ENCODE measurements around the gene AHSG.
"Not testable (repeated sequence)": the region's sequence is repeated elsewhere in the genome, so short reads cannot be mapped to it uniquely, and the experiment has no call there.

AHSG gene

DNA sequence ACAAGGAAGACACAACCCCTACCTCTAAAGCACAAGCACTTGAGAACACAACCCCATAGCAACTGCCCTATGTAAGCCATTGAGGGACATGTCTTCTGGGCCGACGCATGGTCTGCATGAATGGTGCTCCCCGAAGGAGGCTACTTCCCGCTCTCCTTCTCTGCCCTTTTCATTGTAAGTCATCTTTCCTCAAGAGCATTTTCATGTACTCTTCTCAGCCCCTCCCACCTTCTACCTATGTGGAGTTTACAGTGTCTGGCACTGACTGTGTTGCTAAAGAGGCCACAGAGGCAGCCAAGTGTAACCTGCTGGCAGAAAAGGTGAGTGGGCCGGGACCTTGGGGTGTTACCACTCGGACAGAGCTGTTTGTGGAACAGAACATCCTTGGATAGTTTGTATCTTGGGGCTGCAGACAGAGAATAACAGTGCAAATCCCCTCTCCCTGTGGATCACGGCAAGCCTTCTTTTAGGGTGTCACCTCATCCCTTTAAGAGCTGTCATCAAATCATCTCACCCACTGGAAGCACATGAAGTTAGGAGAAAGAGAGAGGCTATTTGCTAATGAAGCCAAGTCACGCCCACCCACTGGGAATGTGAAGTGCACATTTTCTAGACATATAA is 5.6 kb downstream of the AHSG start:
- DNase-seq = no peak

DNA sequence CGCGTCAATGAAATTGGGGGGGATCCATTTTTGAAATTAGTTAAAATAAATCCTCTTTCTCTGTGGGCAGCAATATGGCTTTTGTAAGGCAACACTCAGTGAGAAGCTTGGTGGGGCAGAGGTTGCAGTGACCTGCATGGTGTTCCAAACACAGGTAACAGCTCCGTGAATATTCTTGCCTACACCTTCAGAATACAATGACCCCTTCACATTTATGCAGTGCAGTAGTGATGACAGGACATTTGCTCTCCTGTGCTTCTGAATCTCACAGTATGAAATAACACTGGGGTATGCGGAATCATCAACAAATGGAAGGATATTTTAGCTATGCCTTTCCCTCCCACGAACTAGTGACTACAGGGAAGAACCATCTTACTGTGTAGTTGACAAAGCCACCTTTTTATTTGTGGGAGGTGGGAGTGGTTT is 6.9 kb downstream of the AHSG start:
- no peak for DNase-seq

DNA sequence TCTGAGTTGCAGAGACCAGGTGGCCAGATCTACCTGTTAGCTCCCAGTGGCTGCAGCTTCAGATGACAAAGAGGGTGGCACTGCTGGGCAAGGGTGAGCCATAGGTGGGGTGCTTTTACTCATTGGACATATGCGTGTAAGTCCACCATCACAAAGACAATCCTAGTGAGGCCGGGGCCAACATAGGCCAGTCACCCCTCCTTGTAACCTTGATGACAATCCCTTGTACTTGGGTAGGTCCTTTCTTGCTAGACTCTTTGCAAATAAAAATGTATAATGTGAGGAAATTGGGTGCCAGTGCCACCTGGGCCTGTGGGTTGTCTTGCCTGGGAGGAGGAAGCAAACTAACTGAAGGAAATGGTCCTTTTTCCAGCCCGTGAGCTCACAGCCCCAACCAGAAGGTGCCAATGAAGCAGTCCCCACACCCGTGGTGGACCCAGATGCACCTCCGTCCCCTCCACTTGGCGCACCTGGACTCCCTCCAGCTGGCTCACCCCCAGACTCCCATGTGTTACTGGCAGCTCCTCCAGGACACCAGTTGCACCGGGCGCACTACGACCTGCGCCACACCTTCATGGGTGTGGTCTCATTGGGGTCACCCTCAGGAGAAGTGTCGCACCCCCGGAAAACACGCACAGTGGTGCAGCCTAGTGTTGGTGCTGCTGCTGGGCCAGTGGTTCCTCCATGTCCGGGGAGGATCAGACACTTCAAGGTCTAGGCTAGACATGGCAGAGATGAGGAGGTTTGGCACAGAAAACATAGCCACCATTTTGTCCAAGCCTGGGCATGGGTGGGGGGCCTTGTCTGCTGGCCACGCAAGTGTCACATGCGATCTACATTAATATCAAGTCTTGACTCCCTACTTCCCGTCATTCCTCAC is 7.6 kb downstream of the AHSG start:
- DNase-seq = no peak

DNA sequence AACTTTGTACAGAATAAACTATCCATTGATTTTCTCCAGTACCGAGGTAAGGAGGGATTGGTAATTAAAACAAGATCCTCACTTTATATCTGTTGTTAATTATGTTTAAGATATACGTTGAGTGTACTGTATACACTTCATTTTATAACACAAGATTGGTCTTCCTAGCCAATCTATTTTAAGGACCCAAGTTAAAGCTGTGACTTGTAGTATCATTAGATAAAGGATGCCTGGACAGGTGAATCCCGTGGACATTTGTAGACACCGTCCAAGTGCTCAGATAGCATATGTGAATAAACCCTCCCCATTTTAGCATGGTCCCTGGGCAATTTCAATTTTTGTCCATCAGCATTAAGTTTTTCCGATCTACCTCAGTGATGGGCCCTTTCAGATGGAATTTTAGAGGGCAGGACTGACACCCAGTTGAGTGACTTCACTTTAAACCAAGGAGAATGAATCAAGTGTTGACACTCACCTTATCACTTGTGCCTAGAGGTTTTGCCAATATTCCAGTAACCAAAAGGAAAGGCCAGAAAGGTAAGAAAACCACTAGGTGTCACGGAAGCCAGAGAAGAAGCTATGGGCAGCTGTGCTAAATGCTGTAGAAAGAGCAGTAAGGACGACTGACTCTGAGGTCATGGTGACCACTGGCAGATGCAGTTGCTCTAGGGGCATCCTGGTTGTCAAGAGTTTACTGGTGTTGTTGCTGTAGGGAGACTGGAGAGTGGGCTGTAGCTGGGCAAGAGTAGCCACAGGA is 9.2 kb downstream of the AHSG start:
- no peak for DNase-seq

DNA sequence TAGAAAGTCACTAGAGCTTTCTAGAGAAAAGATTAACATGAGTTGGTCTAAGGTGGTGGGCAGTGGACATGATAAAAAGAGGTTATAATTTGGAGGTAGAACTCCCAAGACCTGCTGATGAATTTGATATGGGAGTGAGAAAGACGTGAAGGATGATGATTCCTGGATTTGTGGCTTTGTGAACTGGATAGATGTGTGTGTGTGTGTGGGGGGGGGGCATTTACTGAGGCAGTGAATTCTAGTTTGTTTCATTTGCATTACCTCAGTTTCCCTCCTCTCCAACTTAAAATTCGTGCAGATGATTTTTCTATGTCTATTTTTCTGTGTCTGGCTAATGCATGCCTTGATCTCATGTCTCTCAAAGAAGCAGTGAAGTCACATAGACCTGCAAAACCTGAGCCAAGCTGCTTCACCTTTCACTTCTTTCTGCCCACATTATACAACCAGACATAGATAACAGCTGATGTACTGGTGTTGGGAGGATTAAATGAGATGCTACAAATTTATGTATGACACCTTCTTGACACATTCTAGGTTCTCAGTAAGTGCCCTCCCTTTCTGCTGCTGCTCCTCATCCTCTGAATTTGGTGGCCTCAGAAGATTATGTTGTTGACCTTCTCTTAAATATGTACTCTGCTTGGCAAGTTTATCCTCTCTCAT is 9.9 kb downstream of the AHSG start:
- no peak for DNase-seq

DNA sequence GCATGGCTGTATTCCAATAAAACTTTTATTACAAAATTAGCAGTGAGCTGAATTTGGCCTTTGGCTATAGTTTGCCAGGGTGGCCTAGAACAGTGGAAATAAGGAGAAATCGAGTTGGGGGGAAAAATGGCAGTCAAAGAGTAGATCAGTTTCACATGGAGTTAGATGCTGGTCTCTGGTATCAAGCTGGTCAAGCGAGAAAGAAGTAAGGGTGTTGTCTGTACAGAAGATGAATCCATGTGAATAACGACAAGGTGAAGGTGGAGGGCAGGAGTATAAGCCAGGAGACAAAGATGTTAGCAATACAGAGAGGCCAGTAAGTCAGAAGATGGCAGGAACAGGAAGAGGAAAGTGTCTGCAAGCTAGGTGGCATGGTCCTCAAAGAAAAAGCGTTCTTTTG is 11.7 kb downstream of the AHSG start:
- DNase-seq = no peak

DNA sequence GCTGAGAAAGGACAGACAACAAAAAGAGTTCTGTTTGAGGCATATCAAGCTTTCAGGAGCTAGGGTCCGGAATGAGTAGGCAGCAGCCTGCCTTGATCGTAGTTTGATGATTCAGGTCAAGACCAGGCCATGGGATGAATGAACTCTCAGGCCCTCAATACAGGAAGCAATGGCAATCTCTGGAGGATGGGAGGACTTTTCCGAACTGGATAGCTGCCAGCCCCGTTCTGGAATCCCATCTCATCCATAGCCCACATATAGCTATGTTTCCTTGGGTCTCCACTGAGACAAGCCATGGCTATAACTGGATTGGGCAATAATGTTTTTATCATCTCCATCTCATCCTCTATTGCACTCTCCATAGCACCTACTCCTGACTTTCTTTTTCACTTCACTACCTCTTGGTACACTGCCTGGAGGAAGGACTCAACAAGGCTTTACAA is 12.8 kb downstream of the AHSG start:
- no peak for DNase-seq

DNA sequence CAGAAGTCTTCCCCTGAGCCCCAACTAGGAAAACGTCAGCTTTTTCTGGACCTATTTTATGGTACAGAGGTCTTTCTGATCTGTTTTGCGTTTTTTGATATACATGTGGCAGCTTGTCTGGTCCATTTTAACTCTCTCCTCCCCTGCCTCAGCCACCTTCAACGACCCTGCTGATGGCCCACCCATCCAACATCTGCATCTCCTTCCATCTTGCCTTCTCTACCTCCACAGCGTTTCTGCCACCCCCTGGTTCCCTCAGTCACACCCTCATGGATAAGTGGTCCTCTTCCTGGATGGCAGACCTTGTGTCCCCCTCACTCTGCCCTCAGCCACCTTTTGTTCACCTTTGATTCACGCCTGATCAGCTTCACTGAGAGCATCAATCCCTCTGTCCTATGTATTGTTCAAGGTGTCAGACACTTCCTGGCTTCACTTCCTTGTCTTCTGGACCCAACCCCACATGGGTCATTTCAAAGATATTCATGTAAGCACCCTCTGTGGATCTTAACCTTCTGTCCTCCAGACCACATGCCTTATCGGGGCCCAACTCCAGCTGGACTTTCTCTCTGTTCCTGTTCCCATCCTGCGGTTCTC is 13.5 kb downstream of the AHSG start:
- DNase-seq = no peak

DNA sequence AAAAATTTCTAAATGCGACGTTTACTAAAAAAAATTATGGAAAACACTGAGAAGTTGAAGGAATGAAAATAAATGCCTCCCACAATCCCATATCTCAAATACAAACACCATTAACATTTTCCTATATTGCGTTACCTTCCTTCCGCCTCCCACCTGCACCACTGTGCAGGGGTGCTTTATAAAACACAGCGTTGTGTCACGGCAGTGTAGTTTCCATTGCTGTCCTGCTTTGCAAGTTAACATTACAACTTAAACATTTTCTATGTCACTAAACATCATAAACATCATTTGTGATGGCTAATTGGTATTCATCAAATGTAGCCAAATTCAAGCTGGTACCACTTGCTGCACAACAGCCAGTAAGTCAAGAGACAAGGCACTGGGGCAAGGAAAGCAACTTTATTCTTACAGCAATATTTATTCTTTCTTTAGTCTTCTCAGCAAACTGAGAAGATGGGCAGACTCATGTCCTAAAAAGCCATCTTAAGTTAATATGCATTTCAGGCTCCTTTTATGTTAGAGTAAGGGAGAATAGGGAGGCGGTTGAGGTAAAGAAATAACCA is 15.1 kb downstream of the AHSG start:
- no peak for DNase-seq

DNA sequence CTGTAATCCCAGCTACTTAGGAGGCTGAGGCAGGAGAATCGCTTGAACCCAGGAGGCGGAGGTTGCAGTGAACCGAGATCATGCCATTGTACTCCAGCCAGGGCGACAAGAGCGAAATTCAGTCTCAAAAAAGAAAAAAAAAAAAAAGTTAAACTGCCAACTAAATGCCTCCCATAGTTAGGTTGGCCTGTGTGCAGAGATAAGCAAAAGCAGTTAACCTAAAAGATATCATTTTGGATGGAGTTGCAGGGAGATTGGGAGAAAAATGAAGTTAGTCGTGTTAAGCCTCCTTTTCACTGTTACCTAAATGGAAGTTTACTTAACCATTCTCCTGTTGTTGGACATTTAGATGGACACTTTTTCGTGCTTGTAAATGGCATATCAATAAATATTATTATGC is 15.9 kb downstream of the AHSG start:
- no peak for DNase-seq

DNA sequence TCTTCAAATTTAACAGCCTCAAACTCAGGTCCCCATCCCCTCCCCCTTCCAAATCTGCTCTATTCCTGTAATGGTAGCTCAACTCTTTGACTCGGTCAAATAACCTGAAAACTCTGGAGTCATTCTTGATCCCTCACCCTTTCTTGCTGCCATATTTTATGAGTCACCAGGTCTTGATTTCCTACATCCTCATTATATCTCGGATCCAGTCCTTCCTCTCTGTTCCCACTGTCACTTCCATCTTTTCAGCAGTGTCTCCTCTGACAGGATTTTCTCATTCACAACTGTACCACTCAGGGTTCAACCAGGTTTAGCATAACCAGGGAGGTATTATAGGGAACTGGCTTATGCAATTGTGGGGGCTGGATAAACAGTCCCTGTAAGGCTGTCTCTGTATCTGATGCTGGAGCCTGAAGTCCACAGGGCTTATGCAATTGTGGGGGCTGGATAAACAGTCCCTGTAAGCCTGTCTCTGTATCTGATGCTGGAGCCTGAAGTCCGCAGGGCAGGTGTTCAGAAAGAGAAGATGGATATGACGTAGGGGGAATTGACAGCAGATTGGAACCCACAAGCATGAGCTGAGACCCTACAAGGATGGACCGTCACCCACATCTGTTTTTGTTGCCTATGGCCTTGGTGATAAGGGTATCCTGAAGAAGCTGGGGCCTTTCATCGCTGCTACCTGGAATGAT is 18.2 kb downstream of the AHSG start:
- no peak for DNase-seq

DNA sequence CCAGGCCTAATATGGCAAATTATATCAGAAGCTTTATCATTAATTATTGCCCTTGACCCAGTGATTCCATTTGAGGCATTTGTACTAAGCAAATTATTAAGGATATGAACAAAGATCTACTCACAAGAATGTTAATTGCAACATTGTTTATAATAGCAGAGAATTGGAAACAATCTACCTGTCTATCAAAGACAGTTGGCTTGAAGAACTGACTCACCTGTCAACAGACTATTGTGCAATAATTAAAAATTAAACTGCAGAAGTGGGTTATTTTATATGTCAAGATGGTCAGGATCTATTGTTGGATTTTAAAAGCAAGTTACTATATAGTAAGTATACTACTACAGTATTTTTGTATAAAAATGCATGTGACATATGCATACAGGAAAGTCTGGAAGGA is 20.6 kb downstream of the AHSG start:
- DNase-seq = no peak

DNA sequence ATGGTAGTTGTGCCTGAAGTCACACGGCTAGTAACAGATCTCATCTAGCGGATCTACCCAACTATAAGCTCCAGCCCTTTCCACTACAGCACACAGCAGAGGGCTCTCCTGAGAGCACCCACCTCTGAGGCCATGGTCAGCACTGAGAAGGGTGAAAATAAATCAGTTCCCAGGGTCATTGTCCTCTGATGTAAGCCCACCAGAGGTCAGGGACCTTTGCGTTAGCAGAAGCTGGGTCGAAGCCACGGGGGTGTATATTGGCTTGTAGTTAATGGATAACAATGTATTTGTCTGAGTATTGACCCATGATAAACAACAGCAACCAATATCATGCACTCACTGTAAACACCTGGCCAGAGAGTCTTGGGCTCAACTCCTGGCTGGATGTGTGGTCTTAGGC is 21.3 kb downstream of the AHSG start:
- DNase-seq = not testable (repeated sequence)

DNA sequence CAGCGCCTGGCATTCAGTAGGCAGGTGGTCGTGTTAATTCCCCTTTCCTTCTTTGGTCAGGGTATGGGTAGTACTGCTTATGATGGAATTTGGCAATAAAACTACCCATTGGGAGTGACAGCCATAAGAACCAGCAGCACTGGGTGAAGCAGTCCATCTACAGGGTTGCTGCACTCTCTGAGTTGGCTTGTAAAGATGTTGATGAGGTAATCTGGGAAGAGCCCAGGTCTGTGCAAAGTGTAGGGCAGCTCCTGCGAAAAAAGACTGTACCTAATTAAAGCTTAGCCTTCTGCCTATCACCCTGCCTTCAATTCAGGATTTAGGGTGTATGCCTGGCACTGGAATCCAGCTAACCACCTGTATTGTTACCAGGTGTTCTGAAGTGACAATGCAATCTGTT is 22.7 kb downstream of the AHSG start:
- DNase-seq = no peak

DNA sequence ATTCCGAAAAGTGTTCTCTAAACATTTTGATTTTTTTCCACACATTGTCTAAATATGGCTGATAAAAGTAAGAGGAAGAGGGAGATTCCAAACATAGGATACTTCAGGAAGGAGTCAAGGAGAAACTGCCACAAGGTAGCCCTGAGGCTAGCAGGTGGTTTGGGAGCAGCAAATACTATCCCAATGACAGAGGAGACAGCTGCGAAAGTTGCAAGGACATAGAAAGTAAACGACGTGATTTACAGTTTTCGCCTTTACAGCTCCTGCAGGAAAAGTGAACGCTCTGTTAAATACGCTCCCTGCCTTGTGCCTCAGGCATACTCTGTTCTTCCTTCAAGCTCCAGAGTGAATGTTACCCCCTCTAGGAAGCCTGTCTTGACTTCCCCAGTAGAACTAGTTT is 23.7 kb downstream of the AHSG start:
- no peak for DNase-seq

DNA sequence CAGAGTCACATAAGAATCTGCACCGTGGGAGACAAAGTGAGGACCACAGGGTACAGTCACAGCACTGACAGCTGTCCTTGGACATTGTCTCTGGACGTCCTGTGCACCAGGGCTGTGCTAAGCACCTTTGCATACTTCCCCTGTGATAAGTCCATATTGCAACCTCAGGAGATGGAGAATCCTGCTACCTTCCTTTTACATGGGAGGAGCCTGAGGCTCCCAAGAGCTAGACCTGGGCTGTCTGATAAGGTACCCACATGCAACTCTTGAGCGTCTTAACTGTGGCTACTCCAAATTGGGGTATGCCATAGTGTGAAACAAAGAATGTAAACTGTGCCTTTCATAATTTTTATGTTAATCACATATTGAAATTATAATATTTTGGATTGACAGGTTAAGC is 24.8 kb downstream of the AHSG start:
- DNase-seq = no peak

DNA sequence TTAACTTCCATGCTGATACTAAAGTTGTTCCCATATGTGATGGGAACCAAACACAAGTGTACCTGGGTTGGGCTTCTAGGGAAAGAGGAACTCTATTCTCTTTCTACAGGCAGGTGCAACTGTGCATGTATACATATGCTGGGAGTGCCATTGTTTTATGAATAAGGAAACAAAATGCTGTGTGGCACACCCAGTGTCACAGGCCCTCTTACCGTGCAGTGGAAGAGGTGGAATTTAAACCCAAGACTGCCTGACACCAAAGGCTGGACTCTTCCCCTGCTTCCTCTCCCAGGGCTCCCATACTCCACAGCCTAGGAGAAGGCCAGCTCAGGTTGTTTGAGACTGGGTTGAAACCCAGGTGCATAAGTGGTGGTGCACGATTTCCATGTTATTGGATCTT is 25.4 kb downstream of the AHSG start:
- DNase-seq = no peak

DNA sequence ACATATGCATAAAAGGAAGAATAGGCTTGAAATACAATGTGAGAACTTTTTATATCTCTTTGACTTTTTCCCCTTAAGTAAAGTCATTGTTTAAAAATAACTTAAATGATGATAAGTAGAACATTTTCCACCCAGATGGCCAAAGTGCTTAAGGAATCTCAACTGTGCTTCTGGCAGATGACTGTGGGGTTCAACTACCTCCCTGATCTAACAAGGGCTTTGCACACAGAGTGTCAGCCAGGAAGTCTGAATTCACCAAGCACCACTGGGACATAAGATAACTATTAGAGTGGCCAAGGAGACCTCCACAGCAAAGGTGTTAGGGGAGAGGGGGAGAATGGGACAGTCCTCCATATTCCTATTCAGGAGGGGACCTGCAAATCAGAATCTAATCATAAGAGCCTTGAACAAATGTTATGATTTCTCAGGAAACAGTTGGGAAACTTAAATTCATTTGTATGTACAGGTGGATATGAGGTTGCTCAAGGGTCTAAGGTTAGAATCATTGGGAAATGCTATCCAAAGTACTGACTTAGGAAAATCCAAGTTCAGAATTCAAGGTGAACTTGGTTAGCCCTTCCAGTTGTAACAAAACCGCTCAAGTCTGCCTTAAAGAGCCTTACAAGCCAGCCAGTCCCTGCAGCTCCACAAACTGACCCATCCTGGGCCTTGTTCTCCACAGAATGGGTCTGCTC is 27.1 kb downstream of the AHSG start, which contains the start of gene FETUB:
TSS of gene FETUB (plus strand) at position 622 of the 695 bp plus-strand sequence. CDS start at position 684, 62 bp downstream.
- DNase-seq = no peak

DNA sequence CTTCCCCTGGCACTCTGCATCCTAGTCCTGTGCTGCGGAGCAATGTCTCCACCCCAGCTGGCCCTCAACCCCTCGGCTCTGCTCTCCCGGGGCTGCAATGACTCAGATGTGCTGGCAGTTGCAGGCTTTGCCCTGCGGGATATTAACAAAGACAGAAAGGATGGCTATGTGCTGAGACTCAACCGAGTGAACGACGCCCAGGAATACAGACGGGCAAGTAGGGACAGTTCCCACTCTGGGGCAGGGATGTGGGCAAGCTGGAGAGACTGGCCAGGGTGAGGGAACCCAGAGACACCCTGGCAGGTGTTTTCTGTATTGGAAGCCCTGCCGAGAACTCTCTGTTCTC is 27.6 kb downstream of the AHSG start:
- DNase-seq = no peak

DNA sequence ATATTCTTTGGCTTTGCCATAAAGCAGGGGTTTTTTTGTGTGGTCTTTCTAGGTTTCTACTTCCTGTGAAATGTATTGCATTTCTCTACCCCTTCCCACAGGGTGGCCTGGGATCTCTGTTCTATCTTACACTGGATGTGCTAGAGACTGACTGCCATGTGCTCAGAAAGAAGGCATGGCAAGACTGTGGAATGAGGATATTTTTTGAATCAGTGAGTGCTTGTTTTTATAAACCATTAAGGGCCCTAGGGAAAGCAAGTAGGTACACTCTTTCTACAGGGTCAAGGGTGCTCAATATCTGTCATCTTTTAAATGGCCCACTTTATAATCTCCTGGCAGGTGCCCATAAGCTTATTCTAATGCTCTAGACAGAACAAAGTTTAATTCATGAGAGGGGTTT is 28.1 kb downstream of the AHSG start:
- DNase-seq = no peak

DNA sequence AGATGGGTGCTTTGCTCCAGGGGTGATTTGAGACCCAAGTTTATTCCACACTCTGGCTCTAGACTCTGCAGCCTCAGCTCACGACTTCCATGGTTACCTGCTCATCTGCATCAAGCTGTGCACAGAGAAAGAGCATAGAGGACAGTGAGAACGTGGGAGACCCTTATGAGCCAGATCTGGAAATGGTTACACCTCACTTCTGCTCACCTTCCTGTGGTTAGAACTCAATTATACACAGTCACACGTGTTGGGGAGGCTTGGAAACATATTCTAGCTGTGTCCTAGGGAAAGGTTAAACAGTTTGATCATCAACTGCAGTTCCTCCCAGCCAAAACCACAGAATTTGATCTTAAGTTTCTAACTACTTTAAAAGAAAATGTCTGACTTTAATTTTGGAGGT is 29.2 kb downstream of the AHSG start:
- no peak for DNase-seq
